CD4-positive, CD25-positive, alpha-beta regulatory T cell (primary cell): Measurements from ENCODE around the gene NFYB. TPM values are rescaled to one million over a fixed set of nuclear protein-coding genes. Genes with fewer than 3 reads are reported as not detected.
A peak's percentile ranks its signal among the peaks of the same experiment; 100 is the strongest.

ENCODE experiments used
- ATAC-seq, 2 donors: fragments of 150-1000 bp; cut with Tn5 transposase; one replicate each; pipeline ENCODE4 v1.10.0; 2021; ENCODE audit warnings: low read depth in 2 of 2, moderate number of reproducible peaks in 2 of 2, moderate library complexity in 1 of 2
- DNase-seq, 3 donors: peaks; one replicate each; pipeline versions ENCODE4 v3.0.0 to v3.0.0-alpha.2; 2012 to 2022; ENCODE audit warnings: mixed read lengths in 1 of 3
- H3K27ac ChIP-seq: one replicate; pipeline ENCODE4 v1.7.0; 2013; ENCODE audit warnings: mild to moderate bottlenecking, low read length; ENCODE audit not compliant: insufficient read depth, poor library complexity, severe bottlenecking
- H3K27me3 ChIP-seq: one replicate; pipeline ENCODE4 v1.7.0; 2013; ENCODE audit warnings: low read length; ENCODE audit not compliant: control insufficient read depth, insufficient read depth
- H3K36me3 ChIP-seq: one replicate; pipeline ENCODE4 v1.7.0; 2013; ENCODE audit warnings: mild to moderate bottlenecking, low read length, moderate library complexity; ENCODE audit not compliant: control insufficient read depth, insufficient read depth
- H3K4me1 ChIP-seq: 2 replicates; pipeline ENCODE4 v1.7.0; 2013; ENCODE audit warnings: mild to moderate bottlenecking, low read length; ENCODE audit not compliant: insufficient read depth, control insufficient read depth, poor library complexity, severe bottlenecking
- H3K4me3 ChIP-seq: one replicate; pipeline ENCODE4 v1.7.0; 2013; ENCODE audit warnings: low read depth, mild to moderate bottlenecking, low read length, moderate library complexity
- H3K9me3 ChIP-seq, 2 experiments: 1 replicate in 1 of 2; 2 replicates in 1 of 2; pipeline ENCODE4 v1.7.0; 2013; ENCODE audit warnings: low read length in 2 of 2, mild to moderate bottlenecking in 1 of 2, moderate library complexity in 1 of 2; ENCODE audit not compliant: control insufficient read depth in 2 of 2
- H3K27ac Mint-ChIP-seq, 3 donors: one replicate each; pipeline ENCODE4 v1.8.0; 2020 to 2022; ENCODE audit warnings: mild to moderate bottlenecking in 3 of 3, mixed read lengths in 3 of 3, moderate library complexity in 2 of 3
- H3K27me3 Mint-ChIP-seq: one replicate; pipeline ENCODE4 v1.8.0; 2022; ENCODE audit warnings: mild to moderate bottlenecking, mixed read lengths
- H3K36me3 Mint-ChIP-seq: one replicate; pipeline ENCODE4 v1.8.0; 2020; ENCODE audit warnings: mixed read lengths
- H3K4me1 Mint-ChIP-seq, 4 donors: one replicate each; pipeline ENCODE4 v1.8.0; 2020 to 2022; ENCODE audit warnings: mixed read lengths in 4 of 4, mild to moderate bottlenecking in 1 of 4
- H3K4me3 Mint-ChIP-seq, 4 donors: one replicate each; pipeline ENCODE4 v1.8.0; 2020 to 2022; ENCODE audit warnings: mild to moderate bottlenecking in 4 of 4, mixed read lengths in 4 of 4, moderate library complexity in 3 of 4
- H3K9me3 Mint-ChIP-seq, 7 donors: one replicate each; pipeline ENCODE4 v1.8.0; 2020 to 2022; ENCODE audit warnings: mixed read lengths in 7 of 7, mild to moderate bottlenecking in 3 of 7, moderate library complexity in 2 of 7
- polyA plus RNA-seq, 4 donors: library from polyadenylated mRNA; unstranded; fragments of 300-500 nt; fragmentation: Illumina TruSeq; gene quantifications; one replicate each; pipeline ENCODE4 v1.2.3, GENCODE V29; 2021
- total RNA-seq: library from RNA; stranded (reverse); gene quantifications from one replicate; pipeline ENCODE4 v1.2.3, GENCODE V29; 2022

NFYB gene
- total and polyA plus RNA-seq, 5 donors from 2014 or later = 15.4 to 48.0 (median 42.5) TPM

DNA sequence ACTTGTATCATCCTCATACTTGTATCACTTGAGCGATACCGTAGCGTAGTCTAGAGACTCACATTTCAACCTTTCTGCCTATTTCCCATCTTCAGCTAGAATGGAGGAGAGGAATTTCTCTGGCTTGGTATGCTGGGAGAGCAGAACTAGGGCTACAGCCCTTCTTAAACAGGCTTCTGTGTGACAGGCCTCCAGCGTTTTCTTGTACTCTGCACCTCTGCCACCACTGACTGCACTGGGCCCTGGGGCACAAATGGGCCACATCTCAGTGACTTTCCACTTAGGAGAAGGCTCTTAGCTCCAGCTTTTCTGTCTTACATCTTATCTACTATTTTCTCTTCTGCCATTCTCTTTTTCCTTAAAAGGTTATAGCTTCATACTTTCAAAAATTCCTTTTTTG lies 46.9 kb downstream of the NFYB start:
- no peak overlapping the region for H3K27ac Mint-ChIP-seq
- peaks cover 34% of the 10 kb centered on the region for H3K36me3 Mint-ChIP-seq
- H3K27me3 Mint-ChIP-seq = no peaks in the 10 kb centered on the region
- peaks cover 66% of the 10 kb centered on the region for H3K36me3 ChIP-seq
- H3K4me3 Mint-ChIP-seq = no peak overlapping the region
- no peaks in the 10 kb centered on the region for H3K27me3 ChIP-seq
- ATAC-seq (no peak), DNase-seq (no peak)
- H3K4me1 Mint-ChIP-seq = peaks cover 0 to 10% (median 3%) of the 10 kb centered on the region in 4 donors
- no peaks in the 10 kb centered on the region for H3K9me3 ChIP-seq
- H3K4me3 ChIP-seq = no peak overlapping the region
- H3K27ac ChIP-seq = no peak overlapping the region
- no peaks in the 10 kb centered on the region for H3K9me3 Mint-ChIP-seq
- H3K4me1 ChIP-seq = no peaks in the 10 kb centered on the region

DNA sequence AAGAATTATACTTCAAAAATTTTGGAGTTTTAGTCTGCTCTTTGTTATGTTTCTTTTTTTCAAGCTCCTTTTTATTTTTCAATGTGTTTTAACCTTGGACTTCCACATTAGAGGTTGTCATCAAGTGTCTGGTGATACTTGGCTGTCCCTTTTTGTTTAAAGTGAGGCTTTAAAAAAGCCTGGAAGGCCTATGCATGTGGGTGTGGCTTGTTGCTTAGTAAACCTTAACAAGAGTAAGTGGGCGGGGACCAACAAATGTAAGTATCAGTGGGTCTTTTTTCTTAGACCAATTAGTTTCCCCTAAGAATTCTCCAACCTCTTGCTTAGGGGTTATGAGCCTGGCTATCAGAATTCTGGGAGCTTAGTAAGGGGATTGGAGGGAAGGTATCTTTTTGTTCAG lies 47.3 kb downstream of the NFYB start:
- Mint-ChIP-seq H3K27me3 (no peaks in the 10 kb centered on the region), H3K4me1 (peaks cover 0 to 10% (median 3%) of the 10 kb centered on the region in 4 donors), H3K36me3 (peaks cover 34% of the 10 kb centered on the region), H3K4me3 (no peak overlapping the region), H3K9me3 (no peaks in the 10 kb centered on the region), H3K27ac (peak overlapping the region in 1 of 3 donors; percentile 90)
- Histone ChIP-seq H3K27ac (no peak overlapping the region), H3K27me3 (no peaks in the 10 kb centered on the region), H3K36me3 (peaks cover 68% of the 10 kb centered on the region), H3K9me3 (no peaks in the 10 kb centered on the region), H3K4me1 (no peaks in the 10 kb centered on the region), H3K4me3 (no peak overlapping the region)
- ATAC-seq (no peak), DNase-seq (no peak)

DNA sequence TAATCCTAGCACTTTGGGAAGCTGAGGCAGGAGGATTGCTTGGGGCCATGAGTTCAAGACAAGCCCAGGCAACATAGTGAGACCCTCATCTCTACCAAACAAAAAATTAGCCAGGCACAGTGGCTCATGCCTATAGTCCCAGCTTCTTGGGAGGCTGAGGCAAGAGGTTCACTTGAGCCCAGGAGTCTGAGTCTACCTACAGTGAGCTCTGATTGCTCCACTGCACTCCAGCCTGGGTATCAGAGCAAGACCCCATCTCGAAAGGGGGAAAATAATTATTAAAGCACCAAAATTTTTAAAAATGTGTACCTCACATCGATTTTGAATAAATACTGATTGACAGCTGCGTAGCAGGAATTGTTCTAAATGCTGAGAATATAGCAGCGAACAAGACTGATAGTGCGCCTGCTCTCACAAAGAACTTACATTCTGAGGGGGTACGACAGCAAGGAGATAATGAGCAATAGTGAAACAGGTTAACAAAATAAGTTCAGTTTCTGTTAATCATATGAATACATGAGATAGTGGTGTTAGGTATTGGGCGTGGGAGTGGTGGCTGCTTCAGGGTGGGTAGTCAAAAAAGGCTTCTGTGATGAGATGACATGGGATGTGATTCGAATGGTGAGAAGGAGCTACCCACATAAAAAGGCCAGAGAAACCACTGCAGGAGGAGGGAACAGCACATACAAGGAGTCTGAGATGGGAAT lies 54.1 kb downstream of the NFYB start:
- Histone ChIP-seq H3K4me1 (no peaks in the 10 kb centered on the region), H3K27me3 (no peaks in the 10 kb centered on the region), H3K4me3 (no peak overlapping the region), H3K9me3 (no peaks in the 10 kb centered on the region), H3K36me3 (peaks cover 71% of the 10 kb centered on the region), H3K27ac (no peak overlapping the region)
- Mint-ChIP-seq H3K9me3 (no peaks in the 10 kb centered on the region), H3K4me3 (no peak overlapping the region), H3K27ac (peak overlapping the region in 2 of 3 donors; percentile 34 to 46), H3K4me1 (peaks cover 7 to 15% (median 12%) of the 10 kb centered on the region in 4 donors), H3K27me3 (no peaks in the 10 kb centered on the region), H3K36me3 (peaks cover 28% of the 10 kb centered on the region)
- DNase-seq = peak in 1 of 3 donors; percentile 49
- no peak for ATAC-seq

DNA sequence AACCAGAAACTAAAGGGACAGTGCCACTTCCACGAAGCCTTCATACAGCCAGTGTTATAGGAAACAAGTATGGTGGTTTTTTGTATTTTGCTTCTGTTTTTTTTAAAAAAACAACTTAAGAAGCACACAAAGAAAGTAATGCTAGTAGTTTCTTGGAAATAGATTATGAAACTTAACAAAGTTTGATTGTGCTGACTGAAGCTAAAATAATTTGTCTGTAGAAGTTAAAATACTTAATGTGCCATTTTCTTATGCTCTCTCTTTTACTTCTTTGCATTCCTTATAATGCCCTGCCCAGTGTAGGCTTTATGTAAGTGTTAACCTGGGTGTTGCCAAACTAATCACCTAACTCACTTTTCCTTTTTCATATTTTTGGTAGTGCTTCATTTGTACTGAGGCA lies 57.2 kb downstream of the NFYB start:
- no peak overlapping the region for H3K27ac ChIP-seq
- Mint-ChIP-seq H3K27me3 (no peaks in the 10 kb centered on the region), H3K4me1 (peaks cover 11 to 24% (median 21%) of the 10 kb centered on the region in 4 donors), H3K4me3 (no peak overlapping the region), H3K36me3 (peaks cover 36% of the 10 kb centered on the region), H3K27ac (no peak overlapping the region), H3K9me3 (no peaks in the 10 kb centered on the region)
- no peak overlapping the region for H3K4me3 ChIP-seq
- no peaks in the 10 kb centered on the region for H3K27me3 ChIP-seq
- DNase-seq (peak in 1 of 3 donors; percentile 40), ATAC-seq (no peak)
- peaks cover 49% of the 10 kb centered on the region for H3K36me3 ChIP-seq
- H3K4me1 ChIP-seq = no peaks in the 10 kb centered on the region
- no peaks in the 10 kb centered on the region for H3K9me3 ChIP-seq

DNA sequence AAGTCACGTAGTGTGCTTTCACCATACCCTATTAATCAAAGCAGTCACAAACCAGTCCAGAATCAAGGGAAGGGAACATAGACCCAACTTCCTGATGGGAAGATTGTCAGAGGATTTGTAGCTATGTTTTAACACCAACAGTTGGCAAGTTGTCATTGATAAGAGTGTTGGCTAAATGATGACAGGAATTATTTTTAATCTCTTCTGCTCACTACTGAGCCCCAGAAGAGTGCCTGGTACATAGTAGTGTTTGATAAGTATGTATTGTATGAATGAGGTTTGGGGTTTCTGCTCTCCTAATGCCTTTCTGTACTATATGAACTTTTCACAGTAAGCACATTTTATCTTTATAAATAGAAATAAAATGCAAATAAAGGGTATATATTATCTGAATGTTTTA lies 59.0 kb downstream of the NFYB start:
- Histone ChIP-seq H3K36me3 (peaks cover 38% of the 10 kb centered on the region), H3K4me3 (no peak overlapping the region), H3K9me3 (no peaks in the 10 kb centered on the region), H3K27ac (no peak overlapping the region), H3K4me1 (no peaks in the 10 kb centered on the region), H3K27me3 (no peaks in the 10 kb centered on the region)
- Mint-ChIP-seq H3K36me3 (peaks cover 28% of the 10 kb centered on the region), H3K27me3 (no peaks in the 10 kb centered on the region), H3K9me3 (no peaks in the 10 kb centered on the region), H3K4me3 (no peak overlapping the region), H3K27ac (no peak overlapping the region), H3K4me1 (peaks cover 16 to 27% (median 19%) of the 10 kb centered on the region in 4 donors)
- ATAC-seq (no peak), DNase-seq (no peak)

DNA sequence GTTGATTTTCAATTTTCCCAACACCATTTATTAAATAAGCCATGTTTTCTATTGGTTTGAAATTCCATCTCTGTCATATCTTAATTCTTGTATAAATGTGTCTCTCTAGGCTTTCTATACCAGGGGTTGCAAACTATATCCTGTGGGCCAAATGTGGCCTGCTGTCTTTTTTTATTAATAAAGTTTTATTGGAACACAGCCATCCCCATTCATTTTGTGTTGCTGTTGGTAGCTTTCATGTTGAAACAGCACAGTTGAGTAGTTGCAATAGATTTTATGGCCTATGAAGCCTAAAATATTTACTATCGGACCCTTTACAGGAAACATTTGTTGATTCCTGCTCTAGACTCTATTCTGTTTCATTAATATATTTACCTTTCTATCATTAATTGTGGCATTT lies 64.3 kb downstream of the NFYB start:
- Histone ChIP-seq H3K4me1 (no peaks in the 10 kb centered on the region), H3K36me3 (peaks cover 27% of the 10 kb centered on the region), H3K27ac (no peak overlapping the region), H3K27me3 (no peaks in the 10 kb centered on the region), H3K9me3 (no peaks in the 10 kb centered on the region), H3K4me3 (no peak overlapping the region)
- H3K27me3 Mint-ChIP-seq = no peaks in the 10 kb centered on the region
- peaks cover 12 to 33% (median 18%) of the 10 kb centered on the region in 4 donors for H3K4me1 Mint-ChIP-seq
- H3K27ac Mint-ChIP-seq = no peak overlapping the region
- H3K36me3 Mint-ChIP-seq = peaks cover 33% of the 10 kb centered on the region
- no peaks in the 10 kb centered on the region for H3K9me3 Mint-ChIP-seq
- DNase-seq (no peak), ATAC-seq (no peak)
- no peak overlapping the region for H3K4me3 Mint-ChIP-seq

DNA sequence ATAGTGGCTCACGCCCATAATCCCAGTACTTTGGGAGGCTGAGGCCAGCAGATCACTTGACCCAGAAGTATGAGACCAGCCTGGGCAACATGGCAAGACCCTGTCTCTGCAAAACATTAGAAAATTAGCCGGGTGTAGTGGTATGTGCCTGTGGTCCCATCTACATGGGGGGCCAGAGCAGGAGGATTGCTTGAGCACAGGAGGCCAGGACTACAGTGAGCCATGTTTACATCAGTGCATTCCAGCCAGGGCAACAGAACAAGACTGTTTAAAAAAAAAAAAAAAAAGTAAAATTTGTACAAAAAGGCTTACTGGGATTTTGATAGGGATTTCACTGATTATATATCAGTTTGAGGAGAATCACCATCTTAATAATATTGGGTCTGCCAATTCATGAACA lies 65.9 kb downstream of the NFYB start:
- no peak for ATAC-seq
- H3K27me3 Mint-ChIP-seq = no peaks in the 10 kb centered on the region

More for the DNA sequence above, 65.9 kb downstream of the NFYB start:
- Histone ChIP-seq H3K36me3 (peaks cover 31% of the 10 kb centered on the region), H3K27ac (no peak overlapping the region), H3K4me3 (no peak overlapping the region), H3K9me3 (no peaks in the 10 kb centered on the region), H3K27me3 (no peaks in the 10 kb centered on the region), H3K4me1 (no peaks in the 10 kb centered on the region)
- H3K36me3 Mint-ChIP-seq = peaks cover 37% of the 10 kb centered on the region
- H3K27ac Mint-ChIP-seq = no peak overlapping the region
- H3K4me3 Mint-ChIP-seq = no peak overlapping the region
- H3K4me1 Mint-ChIP-seq = peaks cover 22 to 37% (median 25%) of the 10 kb centered on the region in 4 donors
- no peaks in the 10 kb centered on the region for H3K9me3 Mint-ChIP-seq
- no peak for DNase-seq
